GM19240 (cell line): ENCODE measurements around the gene SIVA1.

Experiments used
- DNase-seq: peaks from one replicate; pipeline ENCODE4 v3.0.0; 2011; ENCODE audit warnings: low spot score; ENCODE audit not compliant: insufficient read length

Gene SIVA1

DNA sequence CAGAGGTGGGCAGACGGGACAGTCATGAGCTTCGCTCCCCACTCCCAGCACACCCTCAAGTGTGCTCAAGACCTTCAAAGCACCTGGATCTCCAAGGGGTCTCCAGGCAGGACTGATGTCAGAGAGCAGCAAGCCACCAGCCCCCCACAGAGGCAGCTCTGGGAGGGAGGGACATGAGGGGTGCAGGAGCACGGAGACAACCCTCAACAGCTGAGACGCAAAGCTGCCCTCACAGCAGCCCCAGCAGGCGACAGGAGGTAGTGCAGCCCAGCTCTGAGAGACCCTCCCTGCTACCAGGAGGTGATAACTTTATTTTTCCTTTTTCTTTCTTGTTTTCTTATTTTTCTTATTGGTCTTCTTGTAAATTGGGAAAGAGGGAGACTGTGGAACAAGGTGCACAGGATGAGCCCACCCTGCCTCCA lies 17.9 kb downstream of the SIVA1 start:
- DNase-seq = no peak

DNA sequence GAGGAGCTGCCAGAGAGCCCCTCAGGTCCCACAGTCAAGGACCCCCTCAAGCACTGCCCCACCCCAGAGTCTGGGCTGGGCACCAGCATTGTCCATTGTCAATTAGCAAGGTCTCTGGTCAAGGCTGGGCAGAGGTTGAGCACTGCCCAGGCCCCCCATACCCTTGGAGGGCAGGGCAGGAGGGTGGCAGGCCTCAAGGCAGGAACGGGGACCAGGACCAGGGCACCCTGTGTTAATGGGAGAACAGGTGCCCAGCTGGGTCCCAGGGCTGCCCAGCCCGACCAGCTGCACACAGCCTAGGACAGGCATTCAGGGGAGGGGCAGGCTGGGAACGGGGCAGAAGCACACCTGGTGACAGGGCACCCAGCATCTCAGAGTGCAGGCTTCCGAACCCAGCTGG lies 18.4 kb downstream of the SIVA1 start:
- DNase-seq = no peak

DNA sequence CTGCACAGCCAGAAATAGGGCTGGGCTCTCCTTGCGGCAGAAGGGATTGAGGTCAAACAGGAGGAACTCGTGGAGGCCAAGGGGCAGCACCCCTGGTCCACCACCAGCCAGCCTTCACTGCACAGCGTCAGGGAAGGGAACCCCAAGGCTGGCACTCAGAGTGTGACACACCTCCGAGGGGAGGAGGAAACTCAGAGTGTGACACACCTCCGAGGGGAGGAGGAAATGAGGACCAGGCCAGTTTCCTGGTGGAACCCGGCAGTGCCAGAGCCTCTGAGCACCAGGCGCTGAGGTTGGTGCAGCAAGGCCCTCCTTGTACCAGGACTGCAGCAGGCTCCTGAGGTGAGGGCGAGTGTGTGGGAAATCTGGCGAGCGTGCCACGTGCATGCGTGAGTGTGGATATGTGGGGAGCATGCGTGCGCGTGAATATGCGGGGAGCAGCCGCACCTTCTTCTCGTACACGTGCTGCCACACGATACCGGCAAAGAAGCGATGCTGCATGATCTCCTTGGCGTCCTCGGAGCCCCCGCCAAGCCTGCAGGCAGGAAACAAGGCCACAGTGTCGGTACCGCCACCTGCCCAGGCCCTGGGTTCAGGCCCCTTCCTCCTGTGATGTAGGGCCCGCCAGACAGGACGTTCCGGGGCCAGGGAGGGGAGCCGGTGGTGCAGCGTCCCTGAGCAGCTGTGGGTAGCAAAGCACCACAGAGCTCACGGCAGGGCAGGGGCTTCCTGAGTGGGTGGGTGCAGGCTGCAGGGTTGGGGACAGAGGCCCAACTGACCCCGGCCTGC lies 19.2 kb downstream of the SIVA1 start:
- DNase-seq = no peak

DNA sequence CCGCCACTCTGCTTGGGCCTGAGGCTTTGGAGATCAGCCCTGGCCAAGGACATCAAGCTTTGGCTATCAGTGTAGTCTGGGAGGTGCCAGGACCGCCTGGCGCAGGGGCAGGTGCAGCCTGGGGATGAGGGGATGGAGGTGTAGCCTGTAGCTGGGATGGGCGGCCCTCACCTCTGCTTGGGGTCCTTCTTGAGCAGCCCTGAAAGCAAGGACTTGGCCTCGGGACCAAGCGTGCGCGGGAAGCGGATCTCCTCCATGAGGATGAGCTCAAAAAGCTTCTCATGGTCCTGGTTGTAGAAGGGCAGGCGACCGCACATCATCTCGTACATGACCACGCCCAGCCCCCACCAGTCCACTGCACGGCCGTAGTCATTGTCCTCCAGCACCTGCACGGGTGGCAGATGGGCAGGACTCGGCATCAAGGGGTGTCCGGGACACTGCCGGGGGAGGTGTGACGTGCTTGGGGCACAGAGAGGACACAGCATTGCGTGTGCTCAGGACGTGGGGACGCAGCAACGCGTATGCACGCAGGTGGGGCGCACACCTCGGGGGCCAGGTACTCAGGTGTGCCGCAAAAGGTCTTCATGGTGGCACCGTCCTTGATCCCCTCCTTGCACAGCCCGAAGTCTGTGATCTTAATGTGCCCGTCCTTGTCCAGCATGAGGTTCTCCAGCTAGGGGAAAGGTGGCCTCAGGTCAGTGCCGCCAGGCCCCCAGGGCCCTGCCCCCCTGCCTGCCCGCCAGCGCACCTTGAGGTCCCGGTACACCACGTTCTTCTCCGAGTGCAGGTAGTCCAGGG lies 20.0 kb downstream of the SIVA1 start:
- no peak for DNase-seq

DNA sequence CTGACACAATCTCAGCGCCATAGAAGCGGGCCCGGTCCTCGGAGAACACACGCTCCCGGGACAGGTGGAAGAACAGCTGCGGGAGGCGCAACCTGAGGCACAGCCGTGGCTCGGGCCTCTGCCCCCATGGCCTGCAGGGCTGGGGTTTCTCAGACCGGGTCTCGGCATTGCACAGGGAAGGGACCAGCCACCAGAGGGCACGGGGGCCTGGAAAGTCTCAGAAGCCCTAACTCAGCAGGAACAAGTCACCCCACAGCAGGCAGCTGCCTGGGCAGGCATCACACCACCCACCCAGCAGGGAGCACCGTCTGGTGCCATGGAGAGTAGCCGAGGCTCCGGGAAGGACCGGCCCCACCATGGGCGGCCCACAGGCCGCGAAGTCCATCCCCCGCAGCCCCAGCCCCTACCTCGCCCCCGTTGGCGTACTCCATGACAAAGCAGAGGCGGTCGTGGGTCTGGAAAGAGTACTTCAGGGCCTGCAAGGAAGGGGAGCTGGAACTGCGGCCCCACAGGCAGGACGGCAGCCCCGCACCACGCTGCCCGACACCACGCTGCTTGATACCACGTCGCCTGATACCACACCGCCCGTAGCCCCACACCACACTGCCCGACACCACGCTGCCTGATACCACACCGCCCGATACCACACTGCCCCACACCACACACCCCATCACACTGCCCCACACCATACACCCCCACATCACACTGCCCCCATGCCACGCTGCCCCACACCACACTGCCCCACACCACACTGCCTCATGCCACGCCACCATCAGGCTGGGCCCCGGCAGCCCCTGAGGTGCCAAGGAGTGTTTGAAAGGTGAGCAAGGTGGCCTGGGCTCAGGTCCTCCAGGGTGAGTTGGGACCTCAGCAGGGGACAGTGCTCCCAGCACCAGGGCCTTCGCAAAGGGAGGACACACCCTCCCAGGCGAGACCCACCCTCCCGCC lies 20.8 kb downstream of the SIVA1 start:
- DNase-seq = no peak

DNA sequence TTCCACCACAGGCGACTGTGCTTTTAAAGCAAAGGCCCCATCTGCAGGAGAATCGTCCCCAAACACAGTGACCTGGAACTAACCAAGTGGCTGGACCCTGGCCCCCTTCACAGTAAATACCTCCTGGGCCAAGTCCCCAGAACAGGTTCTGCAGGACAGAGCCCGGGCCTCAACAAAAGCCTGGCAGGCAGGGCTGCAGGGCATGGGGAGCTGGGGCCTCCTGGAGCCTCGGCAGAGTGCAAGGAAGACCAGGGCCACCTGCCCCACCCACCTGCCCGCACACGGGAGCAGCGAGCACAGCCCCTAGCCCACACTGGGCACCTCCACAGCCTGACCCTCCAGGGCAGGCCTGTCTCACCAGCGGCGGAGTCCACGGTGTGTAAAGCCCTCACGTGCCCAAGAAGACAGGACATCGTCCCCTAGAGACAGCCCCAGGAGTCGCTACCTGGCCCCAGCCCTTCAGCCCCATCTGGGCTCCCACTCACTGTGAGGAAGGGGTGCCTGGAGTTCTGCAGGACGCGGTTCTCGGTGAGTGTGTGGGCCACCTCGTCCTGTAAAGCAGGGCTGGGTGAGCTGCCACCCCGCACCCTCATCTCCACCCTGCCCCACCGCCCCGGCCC lies 21.6 kb downstream of the SIVA1 start:
- DNase-seq = no peak

DNA sequence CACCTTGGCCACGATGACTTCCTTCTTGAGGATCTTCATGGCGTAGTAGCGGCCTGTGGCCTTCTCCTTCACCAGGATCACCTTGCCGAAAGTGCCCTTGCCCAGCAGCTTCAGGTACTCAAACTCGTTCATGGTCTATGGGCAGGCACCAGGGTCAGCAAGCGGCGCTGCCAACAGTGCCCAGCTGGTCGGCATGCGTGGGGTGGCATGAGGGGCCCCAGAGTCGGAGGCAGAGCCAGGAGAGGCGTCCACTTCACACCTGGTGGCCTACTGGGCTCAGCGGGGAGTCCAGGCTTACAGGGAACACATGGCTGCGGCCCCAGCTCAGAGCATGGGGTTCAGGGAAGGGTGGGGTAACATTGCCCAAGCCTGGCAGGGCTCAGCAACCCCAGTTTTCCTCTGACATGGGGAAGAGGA lies 22.1 kb downstream of the SIVA1 start:
- DNase-seq = no peak

DNA sequence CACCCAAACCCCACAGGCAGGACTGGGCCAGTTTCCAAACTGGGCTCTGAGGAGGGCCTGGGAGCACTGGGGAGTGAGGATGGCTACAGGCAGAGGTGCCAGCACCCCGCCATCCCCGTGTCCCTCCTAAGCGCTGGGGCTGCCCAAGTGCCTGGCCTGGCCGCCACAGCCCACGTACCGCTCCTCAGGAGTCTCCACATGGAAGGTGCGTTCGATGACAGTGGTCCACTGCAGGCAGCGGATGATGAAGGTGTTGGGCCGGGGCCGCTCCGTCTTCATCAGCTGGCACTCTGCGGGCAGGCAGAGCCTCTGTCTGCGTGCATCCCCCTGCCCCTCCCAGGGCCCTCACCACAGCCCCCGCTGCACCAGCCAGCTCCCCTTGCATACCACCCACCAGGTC lies 23.5 kb downstream of the SIVA1 start:
- DNase-seq = no peak

DNA sequence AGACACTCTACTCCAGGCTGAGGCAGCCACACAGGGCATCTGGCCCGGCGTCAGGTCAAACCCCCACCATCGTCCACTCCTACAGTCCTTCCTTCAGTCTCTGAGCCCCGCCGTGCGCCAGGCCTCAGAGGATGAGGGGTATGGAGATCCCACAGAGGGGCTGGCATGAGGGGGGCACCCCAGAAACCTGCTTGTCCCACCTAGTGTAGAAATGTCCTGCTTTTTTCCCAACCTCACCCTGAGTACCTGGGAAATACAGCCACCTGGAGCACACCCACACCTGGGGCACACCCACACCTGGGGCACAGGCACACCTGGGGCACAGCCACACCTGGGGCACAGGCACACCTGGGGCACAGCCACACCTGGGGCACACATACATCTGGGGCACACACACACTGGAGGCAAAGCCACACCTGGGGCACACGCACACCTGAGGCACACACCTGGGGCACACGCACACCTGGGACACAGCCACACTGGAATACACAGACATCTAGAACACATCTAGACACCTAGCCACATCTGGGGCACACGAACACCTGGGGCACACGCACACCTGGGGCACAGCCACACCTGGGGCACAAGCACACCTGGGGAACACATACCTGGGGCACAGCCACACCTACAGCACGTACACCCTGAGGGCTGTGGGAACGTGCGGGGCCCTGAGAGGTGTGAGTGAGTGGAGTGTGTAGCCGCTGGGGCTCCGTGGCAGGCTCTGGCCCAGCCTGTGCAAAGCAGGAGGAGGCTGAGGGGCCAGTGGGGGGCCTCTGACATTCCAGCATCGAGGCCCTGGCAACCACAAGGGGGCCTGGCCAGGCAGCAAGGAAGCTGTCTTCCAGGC lies 24.2 kb downstream of the SIVA1 start:
- no peak for DNase-seq

DNA sequence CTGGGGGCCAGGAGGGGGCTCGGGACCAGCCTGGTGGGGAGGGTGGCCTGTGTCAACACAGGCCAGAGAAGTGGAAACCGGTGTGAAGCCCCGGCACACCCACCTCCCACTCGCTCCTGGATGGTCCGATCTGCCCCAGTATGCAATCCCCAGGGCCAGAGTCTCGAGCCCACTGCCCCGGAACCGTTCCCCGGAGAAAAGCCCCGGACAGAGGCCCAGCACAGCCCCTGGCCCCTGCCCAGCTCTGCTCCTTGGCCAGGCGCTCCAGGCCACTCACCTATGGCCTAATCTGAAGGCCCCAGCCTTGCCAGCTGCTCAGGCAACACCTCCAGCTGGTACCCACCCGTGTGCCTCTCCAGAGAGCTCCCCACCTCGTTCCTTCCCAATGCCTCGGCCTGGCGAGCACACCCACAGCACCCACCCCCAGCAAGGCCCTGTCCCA lies 24.9 kb downstream of the SIVA1 start:
- DNase-seq = no peak

DNA sequence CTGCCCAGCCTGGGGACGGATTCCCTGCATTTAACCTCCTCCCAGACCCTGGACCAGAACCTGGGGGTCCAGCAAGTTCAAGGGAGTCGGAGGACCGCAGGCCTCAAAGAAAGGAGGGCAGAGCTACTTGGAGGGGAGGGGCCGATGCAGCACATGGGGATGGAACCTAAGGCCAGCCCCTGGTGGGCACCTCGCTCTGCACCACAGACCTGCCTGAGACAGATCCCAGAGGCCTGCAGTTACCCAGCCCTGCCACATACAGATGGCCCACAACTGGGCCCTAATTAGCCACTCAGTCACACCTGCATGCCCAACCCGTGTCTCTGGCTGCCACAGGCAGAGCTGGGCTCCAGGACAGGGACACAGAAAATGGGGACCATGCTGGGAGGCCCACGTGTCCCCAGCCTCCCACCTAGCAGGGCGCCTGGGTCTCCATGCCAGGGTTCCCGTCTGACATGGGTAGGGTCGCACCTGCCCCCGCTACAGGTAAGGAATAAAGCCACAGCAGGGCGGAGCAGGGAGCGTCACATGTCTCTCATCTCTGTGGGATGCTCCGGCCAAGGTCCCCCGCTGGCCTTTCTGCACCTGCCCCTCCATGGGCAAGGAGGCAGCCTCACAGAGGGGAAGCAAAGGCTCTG lies 25.9 kb downstream of the SIVA1 start:
- no peak for DNase-seq

DNA sequence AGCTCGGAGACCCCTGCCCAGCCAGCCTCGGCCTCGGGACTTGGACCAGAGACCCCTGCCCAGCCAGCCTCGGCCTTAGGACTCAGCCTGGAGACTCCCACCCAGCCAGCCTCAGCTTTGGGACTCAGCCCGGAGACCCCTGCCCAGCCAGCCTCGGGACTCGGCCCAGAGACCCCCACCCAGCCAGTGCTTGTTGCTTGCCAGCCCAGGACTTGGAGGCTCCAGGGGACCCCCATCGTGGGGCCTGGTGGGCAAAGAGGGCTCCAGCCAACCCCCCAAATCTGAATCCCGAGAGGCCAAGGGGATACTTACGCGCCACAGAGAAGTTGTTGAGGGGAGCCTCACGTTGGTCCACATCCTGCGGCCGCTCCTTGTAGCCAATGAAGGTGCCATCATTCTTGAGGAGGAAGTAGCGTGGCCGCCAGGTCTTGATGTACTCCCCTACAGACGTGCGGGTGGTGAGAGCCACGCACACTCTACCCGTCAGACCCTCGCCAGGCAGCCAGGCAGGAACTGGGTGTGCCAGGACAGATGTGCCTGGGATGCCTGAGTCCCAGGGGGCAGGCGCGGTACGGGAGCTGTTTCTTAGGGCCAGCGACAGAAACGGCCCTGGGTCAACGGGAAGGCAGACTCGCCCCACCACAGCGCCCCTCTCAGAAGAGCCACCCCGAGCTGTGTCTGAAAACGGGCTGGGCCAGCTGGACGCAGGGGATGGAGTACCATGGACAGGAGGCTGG lies 27.0 kb downstream of the SIVA1 start:
- DNase-seq = no peak

DNA sequence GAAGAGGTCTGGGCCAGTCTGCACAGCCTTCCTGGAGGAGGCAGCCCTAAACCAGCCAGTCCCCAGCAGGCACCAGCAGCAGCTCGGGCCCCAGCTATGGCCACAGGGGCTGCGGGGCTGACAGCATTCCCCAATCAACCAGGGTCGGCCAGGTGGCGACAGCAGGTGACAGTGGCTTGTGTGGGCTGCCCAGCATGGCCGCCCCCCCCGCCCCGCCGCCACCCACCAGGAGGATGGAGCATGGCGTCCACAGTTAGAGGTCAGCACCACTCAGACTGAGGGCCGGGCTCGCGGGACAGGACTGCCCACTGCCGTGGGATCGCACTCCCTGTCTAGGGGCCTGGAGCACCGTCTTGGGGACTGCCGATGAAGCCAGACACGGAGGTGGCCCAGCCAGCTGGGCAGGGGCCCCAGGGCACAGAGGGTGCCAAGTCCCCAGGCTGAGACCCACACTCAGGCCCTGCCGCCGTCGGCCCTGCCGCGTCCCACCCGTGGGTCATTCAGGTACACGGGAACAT lies 27.6 kb downstream of the SIVA1 start:
- no peak for DNase-seq

DNA sequence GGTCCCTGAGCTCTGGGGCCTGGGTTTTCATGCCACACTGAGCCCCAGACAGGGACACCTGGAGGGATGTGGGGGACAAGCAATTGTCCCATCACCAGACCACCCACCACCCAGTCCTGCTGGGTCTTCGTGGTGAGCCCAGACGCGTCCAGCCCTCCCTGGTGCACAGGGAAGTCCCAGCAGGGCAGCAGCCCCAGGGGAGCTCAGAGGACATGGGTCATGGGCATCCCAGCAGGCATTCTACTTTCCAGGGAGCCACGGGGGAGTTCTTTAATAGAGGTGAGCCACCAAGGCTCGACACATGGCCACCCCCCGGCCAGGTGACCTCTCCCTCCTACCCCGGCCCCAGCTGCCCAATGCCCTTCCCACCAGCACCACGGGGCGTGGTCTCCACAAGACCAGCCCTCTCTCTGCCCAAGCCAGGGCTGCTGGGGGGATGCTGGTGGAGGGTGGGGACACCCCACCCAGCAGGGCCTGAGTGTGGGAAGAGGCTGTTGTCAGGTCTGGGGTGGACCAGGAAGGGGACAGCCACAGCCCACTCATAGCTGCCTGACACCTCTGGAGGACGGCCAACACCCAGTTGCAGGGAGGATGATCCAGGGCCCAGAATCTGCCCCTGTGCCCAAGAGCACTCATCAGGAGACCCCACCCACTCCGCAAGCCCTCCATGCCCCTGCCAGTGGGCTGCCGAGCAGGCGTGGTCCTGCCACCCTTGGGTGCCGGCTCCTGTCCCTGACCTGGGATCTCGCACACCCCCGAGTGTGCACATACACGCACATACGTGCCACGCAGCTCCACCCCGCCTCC lies 28.5 kb downstream of the SIVA1 start:
- DNase-seq = no peak

DNA sequence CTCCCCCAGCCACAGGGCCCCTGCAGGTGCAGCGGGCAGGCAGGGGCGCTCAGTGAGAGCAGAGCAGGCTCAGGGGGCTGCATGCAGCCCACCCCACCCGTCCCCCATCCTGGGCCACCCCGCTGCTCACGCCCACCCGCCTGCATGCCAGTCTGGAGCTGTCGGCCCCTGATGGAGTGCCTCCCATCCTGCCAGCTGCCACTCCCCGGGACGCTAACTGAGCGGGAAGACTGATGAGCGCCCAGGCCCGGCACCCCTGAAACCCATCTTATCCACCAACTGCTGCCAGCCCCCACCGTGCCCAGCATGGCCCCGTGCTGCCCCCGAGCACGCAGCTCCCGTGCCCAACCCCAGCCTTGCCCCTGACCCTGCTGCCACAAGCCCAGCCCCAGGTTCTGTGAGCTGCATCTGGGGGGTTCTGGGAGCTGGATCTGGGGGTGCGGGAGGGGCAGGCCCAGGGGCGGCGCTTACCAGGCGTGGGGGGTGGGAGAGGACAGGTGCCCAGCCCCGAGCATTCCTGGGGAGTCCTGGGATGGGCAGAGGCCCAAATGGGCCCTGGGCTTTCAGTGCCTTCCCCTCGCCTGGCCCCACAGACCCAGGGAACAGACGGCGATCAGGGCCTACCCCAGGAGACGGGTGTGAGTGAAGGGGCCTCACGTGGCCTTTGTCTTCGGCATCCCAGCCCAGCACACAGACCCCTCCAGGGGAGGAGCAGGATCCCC lies 29.3 kb downstream of the SIVA1 start:
- no peak for DNase-seq

DNA sequence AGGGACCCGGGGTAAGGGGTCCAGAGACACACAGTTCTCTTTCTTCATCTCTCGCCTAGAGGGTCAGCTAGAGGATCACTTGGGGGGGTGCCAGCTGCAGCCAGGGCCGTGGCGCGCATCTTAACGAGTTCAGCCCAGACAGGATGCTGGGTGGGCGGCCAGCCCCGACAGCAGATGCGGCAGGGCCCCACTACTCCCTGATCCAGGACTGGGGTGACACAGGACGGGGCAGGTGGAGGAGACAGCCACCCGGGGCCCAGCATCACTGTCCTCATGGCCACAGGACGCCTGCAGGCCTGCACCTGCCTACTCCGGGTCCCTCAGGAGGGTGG lies 29.8 kb downstream of the SIVA1 start:
- no peak for DNase-seq

DNA sequence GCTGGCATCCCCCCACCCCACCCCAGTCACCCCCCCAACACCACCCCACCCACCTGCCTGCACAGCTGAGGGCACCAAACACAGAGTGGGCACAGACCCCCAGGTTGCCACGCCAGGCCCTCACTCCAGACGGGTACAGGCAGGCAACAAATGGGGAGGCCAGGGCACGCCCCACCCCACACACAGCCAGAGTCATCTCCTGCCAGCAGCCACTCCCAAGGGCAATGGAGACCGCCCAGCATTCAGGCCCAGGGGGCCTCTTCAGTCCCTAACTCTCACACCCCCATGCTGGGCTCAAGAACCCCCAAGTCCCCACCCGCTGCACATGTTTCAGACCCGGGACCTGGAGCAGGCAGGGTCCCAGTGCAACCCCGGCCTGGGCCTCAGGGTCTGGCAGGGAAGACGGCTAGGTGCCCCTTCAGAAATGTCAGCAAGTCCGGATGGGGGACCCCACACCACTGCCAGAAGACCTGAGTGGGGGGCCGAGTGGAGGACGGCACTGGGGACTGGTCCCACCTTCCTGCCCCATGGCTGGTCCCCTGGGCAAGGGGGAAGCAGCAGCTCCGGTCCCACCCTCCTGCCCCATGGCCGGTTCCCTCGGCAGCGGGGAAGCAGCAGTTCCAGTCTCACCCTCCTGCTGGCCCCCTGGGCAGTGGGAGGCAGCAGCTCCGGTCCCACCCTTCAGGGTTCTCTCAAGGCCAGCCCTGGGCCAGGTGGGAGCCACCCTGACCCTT lies 30.7 kb downstream of the SIVA1 start:
- no peak for DNase-seq
